ENCODE results near the gene IRF2BP2. TPM values are rescaled to one million over a fixed set of nuclear protein-coding genes. Genes with fewer than 3 reads are reported as not detected.

IRF2BP2 gene
- total RNA-seq, 1 experiment from 2014 or later: 122 TPM

DNA sequence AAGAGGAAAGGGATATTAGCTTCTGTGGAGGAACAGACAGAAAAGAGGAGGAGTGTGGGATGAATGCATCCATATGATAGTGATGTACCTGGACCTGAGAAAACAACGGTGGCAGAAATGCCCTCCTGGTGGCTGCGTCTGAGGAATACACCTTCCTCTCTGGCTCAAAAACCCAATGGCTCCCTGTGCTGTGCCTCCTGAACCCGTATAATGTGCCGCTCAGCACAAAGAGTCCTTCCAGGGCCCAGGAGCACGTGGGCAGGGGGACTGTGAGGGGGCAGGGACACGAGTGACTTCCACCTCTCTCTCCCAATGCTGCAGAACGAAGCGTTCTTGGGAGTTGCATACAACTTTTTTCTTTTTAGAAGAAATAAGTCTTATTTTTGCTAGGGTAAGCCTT lies 31.2 kb downstream of the IRF2BP2 start:
- no TSS peak for BruUV-seq (replicated peaks)
- POLR2A ChIA-PET (ENCODE audit: unreplicated experiment): no interaction called here
- H3K79me2 ChIP-seq (ENCODE audit: low read depth): no peaks in the 10 kb centered on the region

GRCh38 chr1:234578087-234578486 lies 31.9 kb downstream of the IRF2BP2 start:
- no peak for DNase-seq
- 0 out of 2 replicates have a peak, but pooled peaks cover 4% of the 10 kb centered on the region for H3F3A ChIP-seq (ENCODE audit: insufficient read depth, low read depth)
- H3K4me2 ChIP-seq: no peak overlapping the region
- H3K9me3 ChIP-seq (ENCODE audit: insufficient read depth, low read depth): no peaks in the 10 kb centered on the region
- H4K20me1 ChIP-seq (ENCODE audit: insufficient read depth): no peaks in the 10 kb centered on the region
- no peak for TF ChIP-seq EZH2 (IDR thresholded peaks at IDR 0.05; ENCODE audit: low read depth)
- TF ChIP-seq CTCF (conservative IDR thresholded peaks at IDR 0.05): no peak
- intact Hi-C loops (cut with micrococcal nuclease; ENCODE audit: unreplicated experiment): no loop called here
- POLR2A ChIA-PET (ENCODE audit: unreplicated experiment): no interaction called here
- no peak overlapping the region for H3K27ac ChIP-seq
- no peaks in the 10 kb centered on the region for H3K79me2 ChIP-seq (ENCODE audit: low read depth)
- peaks cover 17% of the 10 kb centered on the region for H3K4me1 ChIP-seq (replicated peaks; ENCODE audit: insufficient read depth)
- no TSS peak for BruUV-seq (replicated peaks)
- H3K27me3 ChIP-seq (ENCODE audit: insufficient read depth, low read depth): no peaks in the 10 kb centered on the region
- CTCF ChIA-PET: no interaction called here
- no peaks in the 10 kb centered on the region for H3K36me3 ChIP-seq (ENCODE audit: low read depth)
- no peak overlapping the region for H2AFZ ChIP-seq
- no peaks in the 10 kb centered on the region for H3K9me2 ChIP-seq (ENCODE audit: insufficient read depth)
- no peak overlapping the region for H3K4me3 ChIP-seq

More for the DNA sequence above, 31.2 kb downstream of the IRF2BP2 start:
- TF ChIP-seq EZH2 (IDR thresholded peaks at IDR 0.05; ENCODE audit: low read depth): no peak
- TF ChIP-seq CTCF (conservative IDR thresholded peaks at IDR 0.05): no peak
- Histone ChIP-seq H3K27me3 (ENCODE audit: insufficient read depth, low read depth) (no peaks in the 10 kb centered on the region), H2AFZ (no peak overlapping the region), H3K4me3 (no peak overlapping the region), H3K4me2 (no peak overlapping the region), H3K4me1 (replicated peaks; ENCODE audit: insufficient read depth) (peaks cover 11% of the 10 kb centered on the region), H3K27ac (no peak overlapping the region), H3K9me3 (ENCODE audit: insufficient read depth, low read depth) (no peaks in the 10 kb centered on the region), H4K20me1 (ENCODE audit: insufficient read depth) (no peaks in the 10 kb centered on the region), H3K36me3 (ENCODE audit: low read depth) (no peaks in the 10 kb centered on the region), H3F3A (ENCODE audit: insufficient read depth, low read depth) (0 out of 2 replicates have a peak, but pooled peaks cover 4% of the 10 kb centered on the region), H3K9me2 (ENCODE audit: insufficient read depth) (no peaks in the 10 kb centered on the region)
- intact Hi-C loops (cut with micrococcal nuclease; ENCODE audit: unreplicated experiment): no loop called here
- DNase-seq: no peak
- CTCF ChIA-PET: no interaction called here

GRCh38 chr1:234573711-234574299 lies 36.2 kb downstream of the IRF2BP2 start:
- no TSS peak for BruUV-seq (replicated peaks)
- POLR2A ChIA-PET (ENCODE audit: unreplicated experiment): no interaction called here

More at GRCh38 chr1:234573711-234574299, 36.2 kb downstream of the IRF2BP2 start:
- H3K4me3 ChIP-seq: no peak overlapping the region
- H3K4me2 ChIP-seq: peak overlapping the region; percentile 12; the same call in 1 of the 2 replicates
- peaks cover 25% of the 10 kb centered on the region for H3K4me1 ChIP-seq (replicated peaks; ENCODE audit: insufficient read depth)
- H3K27ac ChIP-seq: 0 out of 2 replicates have a peak overlapping the region, but pooled peaks have one; percentile 6
- DNase-seq: no peak
- no peaks in the 10 kb centered on the region for H3K9me2 ChIP-seq (ENCODE audit: insufficient read depth)
- no peaks in the 10 kb centered on the region for H4K20me1 ChIP-seq (ENCODE audit: insufficient read depth)
- H3K79me2 ChIP-seq (ENCODE audit: low read depth): no peaks in the 10 kb centered on the region
- intact Hi-C loops (cut with micrococcal nuclease; ENCODE audit: unreplicated experiment): no loop called here
- CTCF ChIA-PET: no interaction called here
- no peaks in the 10 kb centered on the region for H3K9me3 ChIP-seq (ENCODE audit: insufficient read depth, low read depth)
- no peak overlapping the region for H2AFZ ChIP-seq
- 0 out of 2 replicates have a peak, but pooled peaks cover 4% of the 10 kb centered on the region for H3F3A ChIP-seq (ENCODE audit: insufficient read depth, low read depth)
- H3K27me3 ChIP-seq (ENCODE audit: insufficient read depth, low read depth): no peaks in the 10 kb centered on the region
- no peaks in the 10 kb centered on the region for H3K36me3 ChIP-seq (ENCODE audit: low read depth)
- no peak for TF ChIP-seq CTCF (conservative IDR thresholded peaks at IDR 0.05)

All from PC-9 (cell line).